MM.1S (cell line): ENCODE measurements around the gene SNTG2.

Experiments
- DNase-seq: peaks from one replicate; pipeline ENCODE4 v3.0.0-alpha.2; 2015
- H2AFZ ChIP-seq: fragments of 300-600 bp; sonication (generic); 2 replicates; pipeline ENCODE4 v1.6.0; 2016; ENCODE audit warnings: antibody characterized with exemption, low read length
- H3F3A ChIP-seq: fragments of 300-600 bp; sonication (generic); 2 replicates; pipeline ENCODE4 v1.6.1; 2016; ENCODE audit warnings: mild to moderate bottlenecking, antibody characterized with exemption, low read length, moderate library complexity, mixed read lengths; ENCODE audit not compliant: insufficient read depth
- H3K27ac ChIP-seq: fragments of 300-600 bp; sonication (generic); 2 replicates; pipeline ENCODE4 v1.5.1; 2016; ENCODE audit warnings: mild to moderate bottlenecking, low read length
- H3K27me3 ChIP-seq: fragments of 300-600 bp; sonication (generic); replicated peaks from 2 replicates; pipeline ENCODE4 v1.6.0; 2016; ENCODE audit warnings: low read length; ENCODE audit not compliant: insufficient read depth
- H3K36me3 ChIP-seq: fragments of 300-600 bp; sonication (generic); replicated peaks from 2 replicates; pipeline ENCODE4 v1.6.1; 2016; ENCODE audit warnings: mild to moderate bottlenecking, low read length, mixed read lengths; ENCODE audit not compliant: insufficient read depth
- H3K4me1 ChIP-seq: fragments of 300-600 bp; sonication (generic); 2 replicates; pipeline ENCODE4 v1.6.1; 2016; ENCODE audit warnings: low read length, mixed read lengths
- H3K4me2 ChIP-seq: fragments of 300-600 bp; sonication (generic); 2 replicates; pipeline ENCODE4 v1.6.0; 2016; ENCODE audit warnings: low read depth, low read length
- H3K4me3 ChIP-seq: fragments of 300-600 bp; sonication (generic); 2 replicates; pipeline ENCODE4 v1.5.1; 2016; ENCODE audit warnings: low read length, mixed read lengths
- H3K79me2 ChIP-seq: fragments of 300-600 bp; sonication (generic); 2 replicates; pipeline ENCODE4 v1.6.1; 2016; ENCODE audit warnings: mixed run types, low read length, mixed read lengths
- H3K9ac ChIP-seq: fragments of 300-600 bp; sonication (generic); 2 replicates; pipeline ENCODE4 v1.6.1; 2016; ENCODE audit warnings: low read length, mixed read lengths
- H3K9me2 ChIP-seq: fragments of 300-600 bp; sonication (generic); replicated peaks from 2 replicates; pipeline ENCODE4 v1.6.1; 2016; ENCODE audit warnings: mild to moderate bottlenecking, low read length, mixed read lengths; ENCODE audit not compliant: insufficient read depth
- H3K9me3 ChIP-seq: fragments of 300-600 bp; sonication (generic); replicated peaks from 2 replicates; pipeline ENCODE4 v1.6.1; 2016; ENCODE audit warnings: mild to moderate bottlenecking, low read length, mixed read lengths; ENCODE audit not compliant: insufficient read depth
- H4K20me1 ChIP-seq: fragments of 300-600 bp; sonication (generic); 2 replicates; pipeline ENCODE4 v1.6.1; 2016; ENCODE audit warnings: mild to moderate bottlenecking, low read length, moderate library complexity, mixed read lengths; ENCODE audit not compliant: insufficient read depth
- CTCF ChIP-seq: fragments of 300-600 bp; sonication (generic); IDR thresholded peaks from 2 replicates; pipeline ENCODE4 v1.5.1; 2016; ENCODE audit warnings: antibody characterized with exemption, low read length, mixed read lengths
- EZH2 ChIP-seq: fragments of 300-600 bp; sonication (generic); optimal IDR thresholded peaks from 2 replicates; pipeline ENCODE3; 2017; ENCODE audit warnings: low read depth, mild to moderate bottlenecking, antibody characterized with exemption, low read length, mixed read lengths
- EZH2phosphoT487 ChIP-seq: fragments of 300-600 bp; sonication (generic); IDR thresholded peaks from 2 replicates; pipeline ENCODE4 v1.6.1; 2018; ENCODE audit warnings: antibody characterized with exemption, low read length

The SNTG2 gene

GRCh38 chr2:959457-959856, 8.8 kb downstream of the SNTG2 start:
- H3K9ac ChIP-seq, result no peak overlapping the region
- H3K4me3 ChIP-seq, result no peak overlapping the region
- no peak for TF ChIP-seq EZH2
- no peak for TF ChIP-seq CTCF
- no peak for TF ChIP-seq EZH2phosphoT487
- H3K9me3 ChIP-seq, result no peaks in the 10 kb centered on the region
- H3K36me3 ChIP-seq, result no peaks in the 10 kb centered on the region
- no peaks in the 10 kb centered on the region for H3K27me3 ChIP-seq
- no peaks in the 10 kb centered on the region for H3F3A ChIP-seq
- H2AFZ ChIP-seq, result no peak overlapping the region
- H3K9me2 ChIP-seq, result no peaks in the 10 kb centered on the region
- no peak overlapping the region for H3K4me2 ChIP-seq
- H3K27ac ChIP-seq, result no peak overlapping the region
- no peaks in the 10 kb centered on the region for H4K20me1 ChIP-seq
- no peaks in the 10 kb centered on the region for H3K79me2 ChIP-seq
- no peak for DNase-seq
- H3K4me1 ChIP-seq, result no peaks in the 10 kb centered on the region

GRCh38 chr2:960061-960736, 9.6 kb downstream of the SNTG2 start:
- H3K9ac ChIP-seq, result no peak overlapping the region
- H3K9me2 ChIP-seq, result no peaks in the 10 kb centered on the region
- no peak overlapping the region for H3K4me2 ChIP-seq
- TF ChIP-seq CTCF, result no peak
- TF ChIP-seq EZH2phosphoT487, result no peak
- no peak for TF ChIP-seq EZH2
- H3K79me2 ChIP-seq, result no peaks in the 10 kb centered on the region
- H3K9me3 ChIP-seq, result no peaks in the 10 kb centered on the region
- DNase-seq, result no peak
- H2AFZ ChIP-seq, result no peak overlapping the region
- no peaks in the 10 kb centered on the region for H4K20me1 ChIP-seq
- no peaks in the 10 kb centered on the region for H3K27me3 ChIP-seq
- H3K4me1 ChIP-seq, result no peaks in the 10 kb centered on the region
- H3K27ac ChIP-seq, result no peak overlapping the region
- H3F3A ChIP-seq, result no peaks in the 10 kb centered on the region
- no peaks in the 10 kb centered on the region for H3K36me3 ChIP-seq
- no peak overlapping the region for H3K4me3 ChIP-seq

- Histone ChIP-seq H3K27me3 (no peaks in the 10 kb centered on the region), H2AFZ (no peak overlapping the region), H3K79me2 (no peaks in the 10 kb centered on the region), H3K9me3 (no peaks in the 10 kb centered on the region), H3K27ac (no peak overlapping the region), H3K4me3 (no peak overlapping the region), H4K20me1 (no peaks in the 10 kb centered on the region), H3F3A (no peaks in the 10 kb centered on the region), H3K36me3 (no peaks in the 10 kb centered on the region), H3K4me2 (no peak overlapping the region), H3K9me2 (no peaks in the 10 kb centered on the region), H3K4me1 (no peaks in the 10 kb centered on the region), H3K9ac (no peak overlapping the region)
- no peak for DNase-seq
- TF ChIP-seq CTCF (no peak), EZH2 (no peak), EZH2phosphoT487 (no peak)
These were observed 11.1 kb downstream of the SNTG2 start for GRCh38 chr2:961786-962185.
